ENCODE data around the gene RNF7.

Gene RNF7

GRCh38 chr3:141777957-141778813 is 40.1 kb downstream of the RNF7 start:
- no peaks in the 10 kb centered on the region for H3K36me3 Mint-ChIP-seq (ENCODE audit: low read depth)
- no peak overlapping the region for H3K4me3 Mint-ChIP-seq
- peaks cover 4% of the 10 kb centered on the region for H3K9me3 Mint-ChIP-seq
- H3K27ac Mint-ChIP-seq: no peak overlapping the region
- no peak for TF ChIP-seq CTCF (IDR thresholded peaks at IDR 0.05; ENCODE audit: unreplicated experiment in 3 of 3)
- H3K4me1 Mint-ChIP-seq: peaks cover 7% of the 10 kb centered on the region
- H3K27me3 Mint-ChIP-seq (ENCODE audit: low read depth): peaks cover 11% of the 10 kb centered on the region

GRCh38 chr3:141779667-141780066 is 41.6 kb downstream of the RNF7 start:
- H3K27ac Mint-ChIP-seq: no peak overlapping the region
- no peaks in the 10 kb centered on the region for H3K36me3 Mint-ChIP-seq (ENCODE audit: low read depth)
- peaks cover 7% of the 10 kb centered on the region for H3K4me1 Mint-ChIP-seq
- peaks cover 4% of the 10 kb centered on the region for H3K9me3 Mint-ChIP-seq
- TF ChIP-seq CTCF (IDR thresholded peaks at IDR 0.05; ENCODE audit: unreplicated experiment in 3 of 3): no peak
- peaks cover 11% of the 10 kb centered on the region for H3K27me3 Mint-ChIP-seq (ENCODE audit: low read depth)
- H3K4me3 Mint-ChIP-seq: no peak overlapping the region

- no peak overlapping the region for H3K4me3 Mint-ChIP-seq
- no peak for TF ChIP-seq CTCF (IDR thresholded peaks at IDR 0.05; ENCODE audit: unreplicated experiment in 3 of 3)
These were observed 44.4 kb downstream of the RNF7 start for GRCh38 chr3:141782386-141782932.

GRCh38 chr3:141783632-141784031 is 45.5 kb downstream of the RNF7 start:
- Mint-ChIP-seq H3K27me3 (ENCODE audit: low read depth) (peaks cover 9% of the 10 kb centered on the region), H3K9me3 (peaks cover 4% of the 10 kb centered on the region), H3K27ac (no peak overlapping the region), H3K36me3 (ENCODE audit: low read depth) (no peaks in the 10 kb centered on the region), H3K4me3 (no peak overlapping the region), H3K4me1 (no peaks in the 10 kb centered on the region)
- TF ChIP-seq CTCF (IDR thresholded peaks at IDR 0.05; ENCODE audit: unreplicated experiment in 3 of 3): no peak

More at GRCh38 chr3:141782386-141782932, 44.4 kb downstream of the RNF7 start:
- H3K36me3 Mint-ChIP-seq (ENCODE audit: low read depth): no peaks in the 10 kb centered on the region
- H3K27ac Mint-ChIP-seq: no peak overlapping the region
- H3K4me1 Mint-ChIP-seq: no peaks in the 10 kb centered on the region
- H3K27me3 Mint-ChIP-seq (ENCODE audit: low read depth): peaks cover 7% of the 10 kb centered on the region
- peaks cover 4% of the 10 kb centered on the region for H3K9me3 Mint-ChIP-seq

GRCh38 chr3:141784096-141784495 is 46.0 kb downstream of the RNF7 start:
- Mint-ChIP-seq H3K27me3 (ENCODE audit: low read depth) (peaks cover 9% of the 10 kb centered on the region), H3K9me3 (peaks cover 4% of the 10 kb centered on the region), H3K27ac (no peak overlapping the region), H3K36me3 (ENCODE audit: low read depth) (no peaks in the 10 kb centered on the region), H3K4me1 (no peaks in the 10 kb centered on the region), H3K4me3 (no peak overlapping the region)
- TF ChIP-seq CTCF (IDR thresholded peaks at IDR 0.05; ENCODE audit: unreplicated experiment in 3 of 3): no peak
